Measurements from ENCODE around the gene RASSF9.

- TF ChIP-seq CTCF (IDR thresholded peaks at IDR 0.05 in 2 of 3, conservative IDR thresholded peaks at IDR 0.05 in 1 of 3; ENCODE audit: control insufficient read depth in 2 of 3, extremely low read depth in 1 of 3, insufficient read depth in 1 of 3, low read depth in 3 of 3, low read length in 3 of 3) (no peak), ATF2 (IDR thresholded peaks at IDR 0.05; ENCODE audit: low read length) (no peak), USF2 (IDR thresholded peaks at IDR 0.05; ENCODE audit: borderline replicate concordance, low read depth, low read length) (no peak), POLR2AphosphoS5 (IDR thresholded peaks at IDR 0.05; ENCODE audit: low read length) (no peak), EP300 (IDR thresholded peaks at IDR 0.05; ENCODE audit: borderline replicate concordance in 1 of 2, control insufficient read depth in 1 of 2, low read depth in 2 of 2, low read length in 2 of 2) (no peak), LARP7 (IDR thresholded peaks at IDR 0.05) (no peak), POLR2A (IDR thresholded peaks at IDR 0.05; ENCODE audit: low read depth, low read length) (no peak)
These were observed 1.8 kb downstream of the RASSF9 start for GRCh38 chr12:85834378-85834777.
